Erythroblast (primary cell): Measurements from ENCODE around the gene TMEM238.
A peak's percentile ranks its signal among the peaks of the same experiment; 100 is the strongest.

ENCODE experiments used
- DNase-seq, 2 experiments: peaks; one replicate each; lab custom pipeline; 2025; lab: John Stamatoyannopoulos, UW
- GATA1 ChIP-seq: IDR thresholded peaks from 2 replicates; pipeline ENCODE4 v1.6.1; 2011; ENCODE audit warnings: low read depth, mild to moderate bottlenecking, control low read depth, low read length, moderate library complexity
- POLR2A ChIP-seq: IDR thresholded peaks from 2 replicates; pipeline ENCODE4 v1.6.1; 2011; ENCODE audit warnings: mild to moderate bottlenecking, low read length

TMEM238 gene

GRCh38 chr19:55352549-55353145, 31.4 kb downstream of the TMEM238 start:
- TF ChIP-seq GATA1: no peak
- no peak for TF ChIP-seq POLR2A
- DNase-seq: no peak

GRCh38 chr19:55352040-55352439, 32.1 kb downstream of the TMEM238 start:
- TF ChIP-seq POLR2A: no peak
- TF ChIP-seq GATA1: no peak
- no peak for DNase-seq

- DNase-seq: no peak
- TF ChIP-seq POLR2A: peak; percentile 19
- TF ChIP-seq GATA1: no peak
Observed at GRCh38 chr19:55350620-55351315, 33.3 kb downstream of the TMEM238 start.

GRCh38 chr19:55348317-55349034, 35.6 kb downstream of the TMEM238 start:
- DNase-seq: no peak
- TF ChIP-seq GATA1: no peak

- TF ChIP-seq GATA1 (no peak), POLR2A (no peak)
- no peak for DNase-seq
Observed at GRCh38 chr19:55347442-55348009, 36.6 kb downstream of the TMEM238 start.

GRCh38 chr19:55346725-55347441, 37.2 kb downstream of the TMEM238 start:
- no peak for DNase-seq

GRCh38 chr19:55345818-55346724, 38.0 kb downstream of the TMEM238 start:
- DNase-seq: peak; percentile 89 to 92
- TF ChIP-seq POLR2A: no peak
- no peak for TF ChIP-seq GATA1

More at GRCh38 chr19:55346725-55347441, 37.2 kb downstream of the TMEM238 start:
- TF ChIP-seq GATA1: no peak
- TF ChIP-seq POLR2A: no peak

- TF ChIP-seq GATA1 (no peak), POLR2A (no peak)
- no peak for DNase-seq
Observed at GRCh38 chr19:55345101-55345817, 38.8 kb downstream of the TMEM238 start.

GRCh38 chr19:55344444-55344843, 39.6 kb downstream of the TMEM238 start:
- no peak for DNase-seq
- TF ChIP-seq GATA1 (no peak), POLR2A (no peak)

GRCh38 chr19:55341595-55342531, 42.2 kb downstream of the TMEM238 start:
- DNase-seq: no peak
- TF ChIP-seq GATA1 (no peak), POLR2A (no peak)

- DNase-seq: peak; percentile 75 to 84
- TF ChIP-seq GATA1: no peak
- TF ChIP-seq POLR2A: no peak
Observed at GRCh38 chr19:55341171-55341588, 42.9 kb downstream of the TMEM238 start.

GRCh38 chr19:55340784-55341147, 43.3 kb downstream of the TMEM238 start:
- DNase-seq: peak; percentile 50 to 68
- TF ChIP-seq GATA1 (no peak), POLR2A (no peak)
